HG03280 (cell line): Measurements from ENCODE around the gene ZBTB3.
"Not testable (repeated sequence)": the region's sequence is repeated elsewhere in the genome, so short reads cannot be mapped to it uniquely, and the experiment has no call there.

Experiments used
- ATAC-seq: cut with Tn5 transposase; IDR thresholded peaks from one replicate; pipeline ENCODE4 v1.9.1; 2021; ENCODE audit warnings: mild to moderate bottlenecking, moderate library complexity; ENCODE audit not compliant: unreplicated experiment

The ZBTB3 gene

GRCh38 chr11:62753736-62754603 lies at the start of gene ZBTB3:
Gene ZBTB3 (minus strand): TSS chr11:62754160. CDS start chr11:62753664, 496 bp downstream.
- peak; percentile 96 for ATAC-seq

- ATAC-seq: no peak
Observed at GRCh38 chr11:62801071-62801470, 47.1 kb upstream of the ZBTB3 start.

GRCh38 chr11:62799486-62799885 lies 45.5 kb upstream of the ZBTB3 start:
- no peak for ATAC-seq

GRCh38 chr11:62796281-62796680 lies 42.3 kb upstream of the ZBTB3 start:
- no peak for ATAC-seq

- ATAC-seq: no peak
Observed at GRCh38 chr11:62794201-62794775, 40.3 kb upstream of the ZBTB3 start.

- no peak for ATAC-seq
Observed at GRCh38 chr11:62792202-62792575, 38.2 kb upstream of the ZBTB3 start.

- peak; percentile 63 for ATAC-seq
Observed at GRCh38 chr11:62791501-62792201, 37.7 kb upstream of the ZBTB3 start, which contains the start of gene TMEM223. Gene TMEM223 (minus strand): TSS chr11:62792006. CDS start chr11:62791994, 12 bp downstream.

- no peak for ATAC-seq
Observed at GRCh38 chr11:62789576-62789975, 35.6 kb upstream of the ZBTB3 start.

- no peak for ATAC-seq
Observed at GRCh38 chr11:62788991-62789390, 35.0 kb upstream of the ZBTB3 start.

GRCh38 chr11:62787005-62787759 lies 33.2 kb upstream of the ZBTB3 start, which contains the start of gene TMEM179B:
Gene TMEM179B (plus strand): TSS chr11:62787402. CDS start chr11:62787432, 30 bp downstream.
- peak; percentile 70 for ATAC-seq

- peak; percentile 66 for ATAC-seq
Observed at GRCh38 chr11:62786318-62787004, 32.5 kb upstream of the ZBTB3 start.

- ATAC-seq: no peak
Observed at GRCh38 chr11:62782753-62783152, 28.8 kb upstream of the ZBTB3 start.

GRCh38 chr11:62778441-62778840 lies 24.5 kb upstream of the ZBTB3 start:
- ATAC-seq: no peak

GRCh38 chr11:62777389-62777788 lies 23.4 kb upstream of the ZBTB3 start:
- no peak for ATAC-seq

- ATAC-seq: no peak
Observed at GRCh38 chr11:62775646-62776045, 21.7 kb upstream of the ZBTB3 start.

GRCh38 chr11:62774407-62774806 lies 20.4 kb upstream of the ZBTB3 start:
- ATAC-seq: no peak

GRCh38 chr11:62771144-62772021 lies 17.4 kb upstream of the ZBTB3 start, which contains the start of gene TAF6L:
Gene TAF6L (plus strand): TSS chr11:62771396. CDS start chr11:62775784, 4,388 bp downstream.
- peak; percentile 81 for ATAC-seq

GRCh38 chr11:62770778-62771143 lies 16.8 kb upstream of the ZBTB3 start:
- no peak for ATAC-seq

- not testable (repeated sequence) for ATAC-seq
Observed at GRCh38 chr11:62760867-62761227, 6.9 kb upstream of the ZBTB3 start.
